Measurements from ENCODE around the gene CDK8.

- TF ChIP-seq EP300 (IDR thresholded peaks at IDR 0.05) = no peak
- TF ChIP-seq CTCF (IDR thresholded peaks at IDR 0.05) = no peak
Observed at GRCh38 chr13:26253787-26254582, at the start of gene CDK8.
